NCI-H345 (cell line): ENCODE data around the gene LRRC23.

Experiments used
- DNase-seq: peaks from one replicate; lab custom pipeline; 2025; lab: John Stamatoyannopoulos, UW

LRRC23 gene

GRCh38 chr12:6957151-6957701, 52.6 kb downstream of the LRRC23 start:
- DNase-seq: no peak

DNA sequence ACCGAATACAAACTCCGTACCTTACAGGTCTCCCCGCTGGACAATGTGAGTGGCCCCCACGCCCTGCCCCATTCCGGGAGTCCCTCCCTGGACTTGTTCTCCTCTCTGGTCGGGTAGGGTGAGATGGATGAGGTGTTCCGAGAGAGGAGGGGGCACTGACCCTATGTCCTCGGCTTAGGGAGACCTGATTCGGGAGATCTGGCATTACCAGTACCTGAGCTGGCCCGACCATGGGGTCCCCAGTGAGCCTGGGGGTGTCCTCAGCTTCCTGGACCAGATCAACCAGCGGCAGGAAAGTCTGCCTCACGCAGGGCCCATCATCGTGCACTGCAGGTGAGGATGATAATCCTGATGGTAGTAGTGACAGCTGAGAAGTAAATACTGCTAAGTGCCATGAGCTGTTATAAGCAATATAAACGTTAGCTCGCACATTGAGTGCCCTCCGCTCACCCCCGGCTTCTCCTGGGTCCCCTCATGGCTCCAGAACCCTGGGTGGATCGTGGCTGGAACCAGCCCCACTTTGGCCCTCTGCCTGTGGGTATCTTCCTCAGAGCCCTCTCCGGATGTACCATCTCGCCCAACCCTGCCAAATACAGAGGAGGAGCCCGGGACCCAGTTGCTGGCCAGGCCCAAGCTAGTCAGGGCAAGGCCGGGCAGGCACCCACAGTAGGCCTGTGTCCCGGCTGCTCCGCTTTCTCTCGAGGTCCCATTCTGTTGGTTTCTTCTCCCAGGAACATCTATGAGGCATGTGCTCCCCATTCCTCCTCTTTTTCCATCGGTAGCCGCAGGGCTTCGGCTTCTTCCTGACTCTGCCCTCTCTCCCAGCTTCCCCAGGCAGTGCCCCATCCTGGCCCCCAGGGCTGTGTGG, 53.4 kb downstream of the LRRC23 start:
- no peak for DNase-seq

GRCh38 chr12:6958609-6959057, 54.0 kb downstream of the LRRC23 start:
- DNase-seq: no peak

DNA sequence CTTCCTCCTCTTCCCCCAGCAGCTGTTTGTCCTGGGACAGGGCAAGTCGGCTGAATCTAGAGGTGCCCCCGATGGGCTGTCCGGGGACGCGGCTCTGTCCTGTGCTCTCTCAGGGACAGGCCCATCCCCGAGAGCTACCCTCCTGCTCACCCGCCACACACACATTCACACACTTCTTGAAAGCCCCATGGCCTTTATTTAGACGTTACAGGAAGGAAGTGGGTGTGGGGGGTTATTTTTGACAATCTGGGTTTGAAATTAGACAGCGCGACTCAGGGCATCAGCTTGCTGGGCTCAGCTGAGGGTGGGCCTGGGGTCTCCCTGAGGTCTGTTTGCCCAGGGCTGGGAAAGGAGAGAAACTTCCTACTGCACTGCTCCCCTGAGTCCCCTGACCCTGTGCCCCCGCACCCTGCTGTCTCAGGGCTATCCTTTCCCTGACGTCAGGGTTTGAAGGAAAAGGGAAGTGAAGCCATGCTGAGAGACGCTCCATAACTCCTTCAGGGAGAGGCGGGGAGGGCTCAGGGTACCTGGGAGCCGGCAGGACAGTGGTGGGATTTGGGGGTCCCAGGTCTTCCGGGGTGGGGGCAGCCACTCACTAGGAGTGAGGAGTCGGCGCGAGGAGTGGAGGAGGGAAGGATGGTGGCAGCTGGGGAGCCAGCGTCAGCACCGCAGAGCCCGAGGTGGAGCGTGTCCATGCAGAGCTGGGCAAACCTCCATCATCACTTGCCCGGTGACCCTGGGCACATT, 54.6 kb downstream of the LRRC23 start:
- DNase-seq: no peak

DNA sequence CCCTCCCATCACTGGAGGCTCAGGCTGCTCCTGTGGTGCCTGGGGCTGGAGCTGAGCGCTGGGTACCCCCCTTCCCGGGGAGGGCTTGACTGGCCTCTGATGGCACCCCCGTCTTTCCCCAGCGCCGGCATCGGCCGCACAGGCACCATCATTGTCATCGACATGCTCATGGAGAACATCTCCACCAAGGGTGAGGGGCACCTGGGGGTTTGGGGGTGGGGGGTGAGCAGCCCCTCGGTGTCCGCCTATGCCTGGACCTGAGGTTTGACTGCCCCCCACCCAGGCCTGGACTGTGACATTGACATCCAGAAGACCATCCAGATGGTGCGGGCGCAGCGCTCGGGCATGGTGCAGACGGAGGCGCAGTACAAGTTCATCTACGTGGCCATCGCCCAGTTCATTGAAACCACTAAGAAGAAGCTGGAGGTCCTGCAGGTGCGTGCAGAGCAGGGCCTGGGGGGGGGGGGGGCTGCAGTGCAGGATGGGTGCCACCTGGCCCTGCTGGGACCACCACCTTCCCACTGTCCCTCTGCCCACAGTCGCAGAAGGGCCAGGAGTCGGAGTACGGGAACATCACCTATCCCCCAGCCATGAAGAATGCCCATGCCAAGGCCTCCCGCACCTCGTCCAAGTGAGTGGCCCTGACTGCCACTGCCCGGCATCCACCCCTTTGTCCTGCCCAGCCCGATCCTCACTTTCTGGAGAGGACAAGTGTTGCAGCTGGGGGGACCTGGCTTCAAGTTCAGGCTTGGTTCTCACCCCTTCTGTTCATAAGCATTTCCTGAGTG, 55.4 kb downstream of the LRRC23 start:
- DNase-seq: no peak

- no peak for DNase-seq
These were observed 56.1 kb downstream of the LRRC23 start for GRCh38 chr12:6960593-6961277.

- no peak for DNase-seq
These were observed 56.7 kb downstream of the LRRC23 start for GRCh38 chr12:6961278-6961694.

DNA sequence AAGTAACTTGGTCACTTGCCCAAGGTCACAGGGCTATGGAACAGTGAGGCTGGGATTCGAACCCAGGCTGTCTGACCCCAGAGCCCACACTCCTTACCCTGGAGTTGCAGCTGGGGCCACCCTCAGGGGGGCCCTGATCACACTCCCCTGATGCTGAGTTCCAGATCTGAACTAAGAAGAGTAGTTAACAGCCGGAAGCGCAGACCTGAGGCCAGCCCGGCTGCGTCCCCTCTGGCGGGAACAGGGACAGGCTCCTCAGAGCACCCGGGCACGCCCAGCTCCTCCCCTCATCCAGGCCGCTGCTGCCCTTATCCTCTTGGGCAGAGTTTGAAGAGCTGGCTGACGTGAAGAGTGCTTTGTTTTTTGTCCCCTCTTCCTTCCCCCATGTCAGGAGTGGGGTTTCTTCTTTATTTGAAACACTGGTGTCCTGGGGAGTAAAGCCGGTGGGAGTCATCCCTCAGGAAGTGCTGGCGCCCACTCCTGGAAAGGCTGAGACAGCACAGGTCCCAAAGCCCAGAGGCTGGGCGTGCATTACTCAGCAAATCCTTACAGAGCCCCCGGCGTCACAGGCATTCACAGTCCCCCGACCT, 57.2 kb downstream of the LRRC23 start:
- DNase-seq: peak; percentile 90

DNA sequence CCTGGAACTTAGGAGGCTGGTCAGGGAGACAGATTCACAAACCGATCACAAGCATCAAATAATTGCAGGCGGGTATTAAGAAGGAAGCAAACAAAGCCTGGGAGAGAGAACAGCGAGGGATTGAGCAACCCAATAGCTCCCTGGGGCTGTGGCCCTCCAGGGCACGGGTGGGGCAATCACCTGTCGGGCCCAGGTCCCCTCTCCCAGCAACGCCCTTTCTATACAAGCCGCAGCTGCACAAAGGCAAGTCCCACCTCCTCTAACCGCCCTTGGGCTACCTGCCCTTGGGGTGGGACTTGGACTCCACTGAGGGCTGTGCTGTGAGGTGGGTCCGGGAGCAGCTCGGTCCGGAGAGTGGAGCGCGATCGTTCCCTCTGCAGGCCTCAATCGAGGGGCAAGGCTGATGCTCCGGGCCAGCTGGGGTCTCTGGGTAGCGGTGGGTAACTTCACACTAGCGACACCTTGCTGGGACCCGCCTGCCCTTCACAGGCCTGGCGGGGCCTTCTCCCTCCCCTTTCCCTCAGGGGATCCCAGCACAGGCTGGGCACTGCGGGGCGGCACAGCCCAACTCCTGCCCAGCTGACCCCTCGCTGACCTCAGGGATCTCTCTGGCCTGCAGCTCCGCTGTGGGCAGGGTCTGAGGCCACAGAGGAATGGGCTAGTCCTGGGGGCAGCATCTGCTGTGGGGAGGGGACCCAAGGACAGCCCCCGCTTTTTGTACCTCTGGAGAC, 57.8 kb downstream of the LRRC23 start:
- DNase-seq: peak; percentile 90

- DNase-seq: peak; percentile 93
These were observed 58.6 kb downstream of the LRRC23 start for GRCh38 chr12:6963016-6963731.
